Measurements from ENCODE around the gene VPS50.

DNA sequence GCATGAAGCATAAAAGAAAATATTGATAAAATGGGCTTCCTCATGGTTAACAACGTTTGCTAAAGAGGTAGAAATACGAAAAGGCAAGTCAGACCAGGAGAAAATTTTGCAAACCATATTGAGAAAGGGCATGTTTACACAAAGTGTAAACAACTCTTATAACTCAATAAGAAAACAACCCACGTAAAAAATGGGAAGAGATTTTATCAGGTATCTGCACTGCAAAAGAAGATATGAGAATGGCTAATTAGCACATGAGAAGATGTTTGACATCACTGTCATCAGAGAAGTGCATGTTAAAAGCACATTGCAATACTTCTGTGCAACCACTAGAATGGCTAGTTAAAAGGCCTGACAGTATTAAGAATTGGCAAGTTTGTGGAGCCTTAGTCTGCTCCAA lies 99.5 kb downstream of the VPS50 start:
- TF ChIP-seq, protein P1, sequence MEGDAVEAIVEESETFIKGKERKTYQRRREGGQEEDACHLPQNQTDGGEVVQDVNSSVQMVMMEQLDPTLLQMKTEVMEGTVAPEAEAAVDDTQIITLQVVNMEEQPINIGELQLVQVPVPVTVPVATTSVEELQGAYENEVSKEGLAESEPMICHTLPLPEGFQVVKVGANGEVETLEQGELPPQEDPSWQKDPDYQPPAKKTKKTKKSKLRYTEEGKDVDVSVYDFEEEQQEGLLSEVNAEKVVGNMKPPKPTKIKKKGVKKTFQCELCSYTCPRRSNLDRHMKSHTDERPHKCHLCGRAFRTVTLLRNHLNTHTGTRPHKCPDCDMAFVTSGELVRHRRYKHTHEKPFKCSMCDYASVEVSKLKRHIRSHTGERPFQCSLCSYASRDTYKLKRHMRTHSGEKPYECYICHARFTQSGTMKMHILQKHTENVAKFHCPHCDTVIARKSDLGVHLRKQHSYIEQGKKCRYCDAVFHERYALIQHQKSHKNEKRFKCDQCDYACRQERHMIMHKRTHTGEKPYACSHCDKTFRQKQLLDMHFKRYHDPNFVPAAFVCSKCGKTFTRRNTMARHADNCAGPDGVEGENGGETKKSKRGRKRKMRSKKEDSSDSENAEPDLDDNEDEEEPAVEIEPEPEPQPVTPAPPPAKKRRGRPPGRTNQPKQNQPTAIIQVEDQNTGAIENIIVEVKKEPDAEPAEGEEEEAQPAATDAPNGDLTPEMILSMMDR (IDR thresholded peaks at IDR 0.05; ENCODE audit: low read depth, low read length, poor library complexity, severe bottlenecking) = no peak
- no peak for TF ChIP-seq EZH2phosphoT487 (IDR thresholded peaks at IDR 0.05; ENCODE audit: borderline replicate concordance, low read length)

Data from DOHH2 (cell line).